Thymus (tissue), 14 donors: ENCODE data around the gene OR52B2. TPM values are rescaled to one million over a fixed set of nuclear protein-coding genes. Genes with fewer than 3 reads are reported as not detected.

Experiments
- DNase-seq, 9 donors: peaks; one replicate each; pipeline ENCODE4 v3.0.0-alpha.2; 2013; ENCODE audit warnings: low spot score in 9 of 9, low read depth in 6 of 9, missing footprints in 1 of 9
- H3K27ac ChIP-seq, 2 donors: one replicate each; pipeline ENCODE4 v1.5.1; 2013; ENCODE audit warnings: control low read depth in 1 of 2, low read depth in 1 of 2, low read length in 1 of 2, mild to moderate bottlenecking in 1 of 2, moderate library complexity in 1 of 2
- H3K27me3 ChIP-seq, 2 donors: one replicate each; pipeline ENCODE4 v1.5.1; 2013; ENCODE audit warnings: low read length in 1 of 2; ENCODE audit not compliant: control insufficient read depth in 2 of 2, insufficient read depth in 1 of 2
- H3K36me3 ChIP-seq, 2 donors: one replicate each; pipeline ENCODE4 v1.5.1; 2013; ENCODE audit warnings: low read length in 1 of 2, mild to moderate bottlenecking in 1 of 2, moderate library complexity in 1 of 2; ENCODE audit not compliant: control insufficient read depth in 2 of 2, insufficient read depth in 2 of 2
- H3K4me1 ChIP-seq, 2 donors: one replicate each; pipeline ENCODE4 v1.5.1; 2013; ENCODE audit warnings: low read length in 2 of 2; ENCODE audit not compliant: control insufficient read depth in 2 of 2, insufficient read depth in 2 of 2
- H3K4me3 ChIP-seq, 2 donors: one replicate each; pipeline ENCODE4 v1.5.1; 2013; ENCODE audit warnings: low read length in 2 of 2, control low read depth in 1 of 2, mild to moderate bottlenecking in 1 of 2
- H3K9me3 ChIP-seq, 2 donors: one replicate each; pipeline ENCODE4 v1.5.1; 2013; ENCODE audit warnings: low read length in 1 of 2, mild to moderate bottlenecking in 1 of 2; ENCODE audit not compliant: control insufficient read depth in 2 of 2, insufficient read depth in 1 of 2
- WGBS: extraction: QIAGEN DNeasy Blood & Tissue Kit; methylation state at CpG from one replicate; pipeline ENCODE4 v1.1.7; 2013; 5-methylcytosine and 5-hydroxymethylcytosine counted together
- long read RNA-seq, 10 donors: transcript quantifications; one replicate each; lab custom pipeline, GENCODE V29; 2026
- polyA plus RNA-seq: library from polyadenylated mRNA; stranded (reverse); fragments of 200-250 nt; gene quantifications from one replicate; pipeline ENCODE4 v1.2.3, GENCODE V29; 2013
- total RNA-seq: library from RNA; stranded (reverse); fragments of 120-200 nt; gene quantifications from one replicate; pipeline ENCODE4 v1.2.4, GENCODE V29; 2013
- donor health status: healthy.

Gene OR52B2
- not detected for total RNA-seq
- polyA plus RNA-seq = not detected
- long read RNA-seq, donor 1 = 0 reads
- long read RNA-seq, donor 2 = 0 reads
- long read RNA-seq, donor 3 = 0 reads
- long read RNA-seq, donor 4 = 0 reads
- long read RNA-seq, donor 5 = 0 reads
- long read RNA-seq, donor 6 = 0 reads
- long read RNA-seq, donor 7 = 0 reads
- long read RNA-seq, donor 8 = 0 reads
- long read RNA-seq, donor 9 = 0 reads
- long read RNA-seq, donor 10 = 0 reads

- H3K4me1 ChIP-seq = no peaks in the 10 kb centered on the region
- 100% methylated on average over 1 of the region's 1 CpG for WGBS
These were observed at the start of gene OR52B2 for GRCh38 chr11:6170226-6170625. OR52B2 (minus strand) TSS chr11:6170326; CDS start chr11:6170326, 0 bp downstream.

GRCh38 chr11:6219359-6219758, 49.2 kb upstream of the OR52B2 start:
- no peak for DNase-seq
- no peak overlapping the region for H3K4me3 ChIP-seq
- no peaks in the 10 kb centered on the region for H3K4me1 ChIP-seq
- no peaks in the 10 kb centered on the region for H3K9me3 ChIP-seq
- WGBS = 90% methylated on average over 2 of the region's 2 CpGs
- no peaks in the 10 kb centered on the region for H3K27me3 ChIP-seq
- peaks cover 66 to 75% of the 10 kb centered on the region in 2 donors for H3K36me3 ChIP-seq
- no peak overlapping the region for H3K27ac ChIP-seq

More at GRCh38 chr11:6170226-6170625, at the start of gene OR52B2:
- Histone ChIP-seq H3K4me3 (no peak within 1 kb of the TSS), H3K9me3 (no peaks in the 10 kb centered on the region), H3K27ac (no peak within 1 kb of the TSS), H3K36me3 (no peaks in the 10 kb centered on the region), H3K27me3 (no peaks in the 10 kb centered on the region)
- DNase-seq = no peak

GRCh38 chr11:6217722-6218121, 47.6 kb upstream of the OR52B2 start:
- 98% methylated on average over 19 of the region's 19 CpGs for WGBS

GRCh38 chr11:6216501-6216900, 46.4 kb upstream of the OR52B2 start:
- WGBS = 98% methylated on average over 4 of the region's 4 CpGs
- no peaks in the 10 kb centered on the region for H3K9me3 ChIP-seq
- H3K4me1 ChIP-seq = no peaks in the 10 kb centered on the region
- no peak overlapping the region for H3K27ac ChIP-seq
- H3K27me3 ChIP-seq = no peaks in the 10 kb centered on the region
- H3K4me3 ChIP-seq = no peak overlapping the region
- peaks cover 53 to 58% of the 10 kb centered on the region in 2 donors for H3K36me3 ChIP-seq
- no peak for DNase-seq

More at GRCh38 chr11:6217722-6218121, 47.6 kb upstream of the OR52B2 start:
- no peak overlapping the region for H3K27ac ChIP-seq
- H3K4me1 ChIP-seq = no peaks in the 10 kb centered on the region
- no peak for DNase-seq
- no peaks in the 10 kb centered on the region for H3K27me3 ChIP-seq
- peaks cover 58 to 62% of the 10 kb centered on the region in 2 donors for H3K36me3 ChIP-seq
- H3K4me3 ChIP-seq = no peak overlapping the region
- H3K9me3 ChIP-seq = no peaks in the 10 kb centered on the region

- Histone ChIP-seq H3K4me3 (no peak overlapping the region), H3K9me3 (no peaks in the 10 kb centered on the region), H3K36me3 (peaks cover 58 to 65% of the 10 kb centered on the region in 2 donors), H3K4me1 (no peaks in the 10 kb centered on the region), H3K27me3 (no peaks in the 10 kb centered on the region), H3K27ac (no peak overlapping the region)
- DNase-seq = no peak
- 98% methylated on average over 10 of the region's 10 CpGs for WGBS
These were observed 44.4 kb upstream of the OR52B2 start for GRCh38 chr11:6214530-6214929.

- 96% methylated on average over 9 of the region's 9 CpGs for WGBS
- no peak overlapping the region for H3K4me3 ChIP-seq
- H3K27me3 ChIP-seq = no peaks in the 10 kb centered on the region
- peaks cover 37 to 43% of the 10 kb centered on the region in 2 donors for H3K36me3 ChIP-seq
- H3K9me3 ChIP-seq = no peaks in the 10 kb centered on the region
- DNase-seq = no peak
- H3K27ac ChIP-seq = no peak overlapping the region
- H3K4me1 ChIP-seq = no peaks in the 10 kb centered on the region
These were observed 40.3 kb upstream of the OR52B2 start for GRCh38 chr11:6210274-6210955.

- WGBS = 96% methylated on average over 12 of the region's 12 CpGs
- Histone ChIP-seq H3K9me3 (no peaks in the 10 kb centered on the region), H3K27ac (no peak overlapping the region), H3K36me3 (peaks cover 37 to 40% of the 10 kb centered on the region in 2 donors), H3K4me3 (no peak overlapping the region), H3K4me1 (no peaks in the 10 kb centered on the region), H3K27me3 (no peaks in the 10 kb centered on the region)
- DNase-seq = no peak
These were observed 39.7 kb upstream of the OR52B2 start for GRCh38 chr11:6209801-6210200.

- no peak overlapping the region for H3K27ac ChIP-seq
These were observed 36.5 kb upstream of the OR52B2 start for GRCh38 chr11:6206456-6207180.

GRCh38 chr11:6205366-6205765, 35.2 kb upstream of the OR52B2 start, which contains the start of gene C11orf42:
C11orf42 (plus strand) TSS chr11:6205557; CDS start chr11:6205616, 59 bp downstream.
- Histone ChIP-seq H3K9me3 (no peaks in the 10 kb centered on the region), H3K27me3 (no peaks in the 10 kb centered on the region), H3K36me3 (peaks cover 11 to 15% of the 10 kb centered on the region in 2 donors), H3K4me3 (no peak within 1 kb of the TSS), H3K27ac (no peak within 1 kb of the TSS), H3K4me1 (no peaks in the 10 kb centered on the region)
- WGBS = 100% methylated on average over 1 of the region's 1 CpG
- no peak for DNase-seq

More at GRCh38 chr11:6206456-6207180, 36.5 kb upstream of the OR52B2 start:
- WGBS = 96% methylated on average over 3 of the region's 3 CpGs
- Histone ChIP-seq H3K27me3 (no peaks in the 10 kb centered on the region), H3K4me3 (no peak overlapping the region), H3K4me1 (no peaks in the 10 kb centered on the region), H3K36me3 (peaks cover 21 to 26% of the 10 kb centered on the region in 2 donors), H3K9me3 (no peaks in the 10 kb centered on the region)
- DNase-seq = no peak
